HL-60 (cell line): Measurements from ENCODE around the gene POLR2M.

Source experiments
- CTCF ChIP-seq: IDR thresholded peaks from one replicate; pipeline ENCODE4 v1.5.1; 2011; ENCODE audit warnings: low read length, control low read depth, inconsistent platforms; ENCODE audit not compliant: insufficient read depth
- GABPA ChIP-seq: IDR thresholded peaks from 2 replicates; pipeline ENCODE4 v1.6.1; 2012; ENCODE audit warnings: low read depth
- POLR2AphosphoS5 ChIP-seq: IDR thresholded peaks from 2 replicates; pipeline ENCODE4 v1.6.1; 2012; ENCODE audit warnings: low read depth
- REST ChIP-seq: IDR thresholded peaks from 2 replicates; pipeline ENCODE4 v1.6.1; 2012; ENCODE audit warnings: low read depth; ENCODE audit not compliant: insufficient replicate concordance

DNA sequence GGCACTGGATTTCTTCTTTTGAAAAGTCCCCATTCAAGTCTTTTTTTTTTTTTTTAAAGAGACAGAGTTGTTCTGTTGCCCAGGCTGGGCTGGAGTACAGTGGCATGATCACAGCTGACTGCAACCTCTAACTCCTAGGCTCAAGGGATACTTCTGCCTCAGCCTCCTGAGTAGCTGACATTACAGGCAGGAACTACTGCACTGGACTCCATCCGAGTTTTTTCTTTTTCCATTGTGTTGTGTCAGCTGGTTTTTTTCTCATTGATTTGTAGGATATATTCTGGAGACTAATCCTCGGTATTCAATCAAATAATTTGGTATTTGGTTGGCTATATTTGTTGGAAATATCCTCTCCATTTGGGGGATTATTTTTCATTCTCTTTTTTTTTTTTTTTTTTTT is 11.8 kb downstream of the POLR2M start:
- TF ChIP-seq CTCF (no peak), POLR2AphosphoS5 (no peak), GABPA (no peak), REST (no peak)
